Spinal cord (tissue), 10 donors: ENCODE measurements around the gene UBA3. TPM values are rescaled to one million over a fixed set of nuclear protein-coding genes. Genes with fewer than 3 reads are reported as not detected.

ENCODE experiments used
- DNase-seq, 6 donors: peaks; one replicate each; pipeline versions ENCODE4 v3.0.0 to v3.0.0-alpha.2; 2013 to 2015; ENCODE audit warnings: low spot score in 6 of 6, low read depth in 4 of 6
- H3K27ac ChIP-seq: one replicate; pipeline ENCODE4 v1.5.1; 2013; ENCODE audit warnings: low read depth, low read length, control low read depth
- H3K27me3 ChIP-seq: one replicate; pipeline ENCODE4 v1.6.1; 2013; ENCODE audit warnings: low read length; ENCODE audit not compliant: control insufficient read depth, insufficient read depth
- H3K36me3 ChIP-seq: one replicate; pipeline ENCODE4 v1.6.1; 2013; ENCODE audit warnings: low read length; ENCODE audit not compliant: control insufficient read depth, insufficient read depth
- H3K4me1 ChIP-seq: one replicate; pipeline ENCODE4 v1.6.1; 2013; ENCODE audit warnings: low read length; ENCODE audit not compliant: control insufficient read depth, insufficient read depth
- H3K4me3 ChIP-seq: one replicate; pipeline ENCODE4 v1.5.1; 2013; ENCODE audit warnings: low read depth, low read length, control low read depth
- H3K9me3 ChIP-seq: one replicate; pipeline ENCODE4 v1.6.1; 2013; ENCODE audit warnings: low read length; ENCODE audit not compliant: control insufficient read depth, insufficient read depth
- WGBS: methylation state at CpG from one replicate; pipeline ENCODE4 v1.1.5; 2013; ENCODE audit warnings: missing lambda C conversion rate; ENCODE audit not compliant: insufficient coverage; 5-methylcytosine and 5-hydroxymethylcytosine counted together
- polyA plus RNA-seq, 2 donors: library from polyadenylated mRNA; unstranded; fragments of 120-200 nt; gene quantifications; one replicate each; pipeline ENCODE4 v1.2.1, GENCODE V29; 2013; ENCODE audit not compliant: insufficient read length in 2 of 2
- small RNA-seq: library from RNA; depleted of rRNA; stranded (forward); fragments of <200 nt; gene quantifications from one replicate; pipeline ENCODE3, GENCODE V24; 2014; ENCODE audit warnings: low replicate concordance
- total RNA-seq, 2 donors: library from RNA; depleted of rRNA in 1 of 2; stranded (reverse); fragments of 120-200 nt in 1 of 2; fragments of >200 nt in 1 of 2; gene quantifications; one replicate each; pipeline versions ENCODE4 v1.2.3 to v1.2.4, GENCODE V29; 2013 to 2014
- donor health status: healthy.

The UBA3 gene
- total and polyA plus RNA-seq, 4 donors: 63.4 to 119 (median 80.6) TPM

GRCh38 chr3:69009559-69010410 is 70.4 kb downstream of the UBA3 start:
- no peaks in the 10 kb centered on the region for H3K9me3 ChIP-seq

DNA sequence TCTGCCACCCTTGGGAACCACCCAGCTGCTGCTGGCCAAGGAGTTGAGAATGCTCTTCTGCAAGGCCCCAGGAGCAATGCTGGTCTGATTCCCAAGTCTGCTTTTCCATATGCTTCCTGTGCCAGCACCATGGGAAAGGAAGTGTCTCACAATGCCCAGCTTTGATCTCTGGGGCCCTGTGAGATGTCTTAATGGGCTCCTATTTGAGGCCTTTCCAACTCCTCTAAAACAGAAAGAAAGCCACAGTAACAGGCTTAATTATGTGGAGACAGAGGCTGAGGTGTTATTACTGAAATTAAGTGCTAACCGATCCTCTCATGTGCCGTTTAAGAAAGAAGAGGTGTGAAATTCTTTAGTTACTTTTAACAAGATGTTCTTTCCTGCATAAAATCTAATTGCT is 71.2 kb downstream of the UBA3 start:
- Histone ChIP-seq H3K4me3 (no peak overlapping the region), H3K27ac (no peak overlapping the region), H3K9me3 (no peaks in the 10 kb centered on the region), H3K36me3 (no peaks in the 10 kb centered on the region), H3K27me3 (no peaks in the 10 kb centered on the region), H3K4me1 (peaks cover 13% of the 10 kb centered on the region)
- no CpG with 5 or more reads among the region's 2 CpGs for WGBS
- peak in 2 of 6 donors; percentile 62 to 63 for DNase-seq

More at GRCh38 chr3:69009559-69010410, 70.4 kb downstream of the UBA3 start:
- no peaks in the 10 kb centered on the region for H3K36me3 ChIP-seq
- no CpG with 5 or more reads among the region's 3 CpGs for WGBS
- no peak overlapping the region for H3K27ac ChIP-seq
- H3K4me3 ChIP-seq: no peak overlapping the region
- H3K4me1 ChIP-seq: peaks cover 13% of the 10 kb centered on the region
- H3K27me3 ChIP-seq: no peaks in the 10 kb centered on the region
- no peak for DNase-seq

GRCh38 chr3:69005791-69006482 is 74.2 kb downstream of the UBA3 start:
- no peak for DNase-seq
- no peaks in the 10 kb centered on the region for H3K9me3 ChIP-seq
- H3K27ac ChIP-seq: no peak overlapping the region
- H3K36me3 ChIP-seq: no peaks in the 10 kb centered on the region
- H3K4me1 ChIP-seq: peaks cover 3% of the 10 kb centered on the region
- WGBS: 75% methylated on average over 1 of the region's 5 CpGs
- no peaks in the 10 kb centered on the region for H3K27me3 ChIP-seq
- no peak overlapping the region for H3K4me3 ChIP-seq

GRCh38 chr3:69005071-69005790 is 74.9 kb downstream of the UBA3 start:
- peak in 2 of 6 donors; percentile 14 to 53 for DNase-seq
- no peaks in the 10 kb centered on the region for H3K27me3 ChIP-seq
- no peaks in the 10 kb centered on the region for H3K36me3 ChIP-seq
- H3K9me3 ChIP-seq: no peaks in the 10 kb centered on the region
- WGBS: 78% methylated on average over 4 of the region's 6 CpGs
- H3K4me1 ChIP-seq: peaks cover 3% of the 10 kb centered on the region
- no peak overlapping the region for H3K27ac ChIP-seq
- H3K4me3 ChIP-seq: no peak overlapping the region

Small RNA genes within 50 kb of the gene (small RNA-seq; reads per million reads assigned to genes)
- not detected for gene MIR3136

Other genes with a start within 250 kb of the UBA3 start
- 1 to 10 TPM in 1 of 2 donors, under 1 TPM in 1; 0.50 to 2.7 TPM for gene TAFA4, start 147.8 kb downstream of the UBA3 start, total RNA-seq
- 1 to 10 TPM; 1.4 to 1.5 TPM for gene TAFA4, start 147.8 kb downstream of the UBA3 start, polyA plus RNA-seq
- gene EOGT, start 66.7 kb downstream of the UBA3 start, total RNA-seq: 10 to 100 TPM; 15.5 to 19.3 TPM
- gene EOGT, start 66.7 kb downstream of the UBA3 start, polyA plus RNA-seq: 10 to 100 TPM in 1 of 2 donors, 1 to 10 TPM in 1; 7.6 to 11.0 TPM
- 10 to 100 TPM; 41.1 to 46.5 TPM for gene TMF1, start 28.0 kb downstream of the UBA3 start, total RNA-seq
- gene TMF1, start 28.0 kb downstream of the UBA3 start, polyA plus RNA-seq: 10 to 100 TPM; 17.9 to 25.9 TPM
- 100 to 1,000 TPM; 101 to 124 TPM for gene ARL6IP5, start 4.6 kb upstream of the UBA3 start, total RNA-seq
- gene ARL6IP5, start 4.6 kb upstream of the UBA3 start, polyA plus RNA-seq: 100 to 1,000 TPM; 129 to 160 TPM
- under 1 TPM; 0.28 to 0.50 TPM for gene LMOD3, start 42.2 kb upstream of the UBA3 start, total RNA-seq
- gene LMOD3, start 42.2 kb upstream of the UBA3 start, polyA plus RNA-seq: under 1 TPM; 0.29 to 0.47 TPM